Measurements from ENCODE around the gene KLK15. TPM values are rescaled to one million over a fixed set of nuclear protein-coding genes. Genes with fewer than 3 reads are reported as not detected.

KLK15 gene
- total and polyA plus RNA-seq, 2 of the 4 experiments (the other 2 are of a cell fraction) = not detected

DNA sequence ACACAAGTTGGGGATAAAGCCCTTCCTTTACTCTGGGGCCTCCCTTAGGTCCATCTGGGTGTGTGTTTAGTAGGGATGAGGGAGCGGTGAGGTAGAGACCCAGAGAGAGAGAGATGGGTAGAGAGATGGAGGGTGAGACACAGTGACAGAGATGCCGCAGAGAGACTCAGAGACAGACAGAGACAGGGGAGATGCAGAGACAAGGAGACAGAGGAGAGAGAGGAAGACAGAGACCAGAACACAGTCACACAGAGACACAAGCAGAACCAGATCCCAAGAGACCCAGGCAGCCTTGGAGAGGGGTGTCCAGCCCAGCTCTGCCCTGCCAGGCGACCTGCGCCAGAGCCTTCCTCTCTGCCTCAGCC, 12.1 kb downstream of the KLK15 start:
- H3K9me1 ChIP-seq (ENCODE audit: insufficient read depth, low read length) = no peaks in the 10 kb centered on the region
- H2AFZ ChIP-seq (replicated peaks; ENCODE audit: low read length, poor library complexity) = no peak overlapping the region
- dilution Hi-C loops (cut with HindIII; ENCODE audit: low sequenced_read_pairs, unreplicated experiment) (no loop called here), intact Hi-C loops (cut with micrococcal nuclease) (no loop called here), in situ Hi-C loops (cut with MboI; ENCODE audit: low sequenced_read_pairs) (no loop called here)
- H2AK9ac ChIP-seq (replicated peaks; ENCODE audit: low read depth, low read length, poor library complexity) = no peak overlapping the region
- H3K9me3 ChIP-seq (ENCODE audit: control insufficient read depth, insufficient read depth, low read length) = no peaks in the 10 kb centered on the region
- BruUV-seq (replicated peaks) = no TSS peak
- no peak overlapping the region for H3K4me2 ChIP-seq (ENCODE audit: low read depth, low read length)
- no peak overlapping the region for H4K91ac ChIP-seq (ENCODE audit: insufficient read depth, low read depth, low read length)
- H4K5ac ChIP-seq (ENCODE audit: low read depth, low read length) = no peak overlapping the region
- peaks cover 42% of the 10 kb centered on the region for H3K27me3 ChIP-seq (ENCODE audit: control insufficient read depth, insufficient read depth, low read length)
- H3K4ac ChIP-seq (ENCODE audit: low read depth, low read length) = no peak overlapping the region
- no peak overlapping the region for H3K9ac ChIP-seq (ENCODE audit: low read depth, low read length)
- no peak overlapping the region for H4K8ac ChIP-seq (ENCODE audit: low read depth in 2 of 2, low read length in 2 of 2)
- H3K27ac ChIP-seq (ENCODE audit: insufficient read depth, low read length) = no peak overlapping the region
- ChIA-PET POLR2A (ENCODE audit: unreplicated experiment) (no interaction called here), CTCF (no interaction called here)
- H2BK120ac ChIP-seq (ENCODE audit: low read depth, low read length) = no peak overlapping the region
- no peaks in the 10 kb centered on the region for H3K4me1 ChIP-seq (ENCODE audit: control insufficient read depth, insufficient read depth, low read length)
- no peak overlapping the region for H2BK15ac ChIP-seq (ENCODE audit: low read depth, low read length)
- no peaks in the 10 kb centered on the region for H4K20me1 ChIP-seq (ENCODE audit: insufficient read depth, low read length)
- no peak overlapping the region for H2AK5ac ChIP-seq (ENCODE audit: low read depth, low read length)
- WGBS, 2 experiments (ENCODE audit: extremely low coverage in 2 of 2, insufficient read length in 1 of 2) = no CpG with 5 or more reads among the region's 4 CpGs
- no peak overlapping the region for H3K14ac ChIP-seq (replicated peaks; ENCODE audit: low read depth, low read length)
- no peak overlapping the region for H2BK20ac ChIP-seq (ENCODE audit: low read depth, low read length)
- no peak overlapping the region for H3K23ac ChIP-seq (ENCODE audit: low read depth, low read length)
- H3K18ac ChIP-seq (ENCODE audit: low read depth, low read length) = no peak overlapping the region
- DNase-seq (no peak), ATAC-seq (ENCODE audit: low read depth) (no peak)
- H3K79me1 ChIP-seq (ENCODE audit: low read depth in 1 of 2, low read length in 2 of 2) = no peaks in the 10 kb centered on the region
- H2BK5ac ChIP-seq (ENCODE audit: low read depth, low read length, poor library complexity, severe bottlenecking) = no peak overlapping the region
- no peaks in the 10 kb centered on the region for H3K36me3 ChIP-seq (ENCODE audit: control insufficient read depth, insufficient read depth, low read length)
- TF ChIP-seq CEBPB (IDR thresholded peaks at IDR 0.05; ENCODE audit: low read depth, low read length) (no peak), BHLHE40 (IDR thresholded peaks at IDR 0.05; ENCODE audit: low read depth, low read length) (no peak)
- TF ChIP-seq, protein P1, sequence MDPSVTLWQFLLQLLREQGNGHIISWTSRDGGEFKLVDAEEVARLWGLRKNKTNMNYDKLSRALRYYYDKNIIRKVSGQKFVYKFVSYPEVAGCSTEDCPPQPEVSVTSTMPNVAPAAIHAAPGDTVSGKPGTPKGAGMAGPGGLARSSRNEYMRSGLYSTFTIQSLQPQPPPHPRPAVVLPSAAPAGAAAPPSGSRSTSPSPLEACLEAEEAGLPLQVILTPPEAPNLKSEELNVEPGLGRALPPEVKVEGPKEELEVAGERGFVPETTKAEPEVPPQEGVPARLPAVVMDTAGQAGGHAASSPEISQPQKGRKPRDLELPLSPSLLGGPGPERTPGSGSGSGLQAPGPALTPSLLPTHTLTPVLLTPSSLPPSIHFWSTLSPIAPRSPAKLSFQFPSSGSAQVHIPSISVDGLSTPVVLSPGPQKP (IDR thresholded peaks at IDR 0.05; ENCODE audit: borderline replicate concordance, low read depth, low read length) = no peak
- H3K4me3 ChIP-seq (ENCODE audit: insufficient read depth, low read depth, low read length) = no peak overlapping the region
- no peak overlapping the region for H3K56ac ChIP-seq (ENCODE audit: extremely low read depth, insufficient read depth, low read length)

Data from IMR-90 (cell line).